ENCODE results near the gene NOPCHAP1.

NOPCHAP1 gene

GRCh38 chr12:105001476-105001875 is 15.4 kb downstream of the NOPCHAP1 start:
- DNase-seq (ENCODE audit: low spot score), result no peak
- TF ChIP-seq CTCF (IDR thresholded peaks at IDR 0.05; ENCODE audit: extremely low read depth, missing control alignments), result no peak

GRCh38 chr12:105013892-105014291 is 27.8 kb downstream of the NOPCHAP1 start:
- TF ChIP-seq CTCF (IDR thresholded peaks at IDR 0.05; ENCODE audit: extremely low read depth, missing control alignments), result no peak
- no peak for DNase-seq (ENCODE audit: low spot score)

- no peak for DNase-seq (ENCODE audit: low spot score)
These were observed 28.5 kb downstream of the NOPCHAP1 start for GRCh38 chr12:105014603-105015002.

GRCh38 chr12:105015543-105015942 is 29.4 kb downstream of the NOPCHAP1 start:
- no peak for DNase-seq (ENCODE audit: low spot score)
- TF ChIP-seq CTCF (IDR thresholded peaks at IDR 0.05; ENCODE audit: extremely low read depth, missing control alignments), result no peak

More at GRCh38 chr12:105014603-105015002, 28.5 kb downstream of the NOPCHAP1 start:
- TF ChIP-seq CTCF (IDR thresholded peaks at IDR 0.05; ENCODE audit: extremely low read depth, missing control alignments), result no peak

- DNase-seq (ENCODE audit: low spot score), result no peak
- TF ChIP-seq CTCF (IDR thresholded peaks at IDR 0.05; ENCODE audit: extremely low read depth, missing control alignments), result no peak
These were observed 31.9 kb downstream of the NOPCHAP1 start for GRCh38 chr12:105018012-105018411.

- DNase-seq (ENCODE audit: low spot score), result no peak
- no peak for TF ChIP-seq CTCF (IDR thresholded peaks at IDR 0.05; ENCODE audit: extremely low read depth, missing control alignments)
These were observed 32.7 kb downstream of the NOPCHAP1 start for GRCh38 chr12:105018776-105019175.

GRCh38 chr12:105020241-105020962 is 34.3 kb downstream of the NOPCHAP1 start:
- no peak for TF ChIP-seq CTCF (IDR thresholded peaks at IDR 0.05; ENCODE audit: extremely low read depth, missing control alignments)
- no peak for DNase-seq (ENCODE audit: low spot score)
